ENCODE results near the gene ZBTB20. TPM values are rescaled to one million over a fixed set of nuclear protein-coding genes. Genes with fewer than 3 reads are reported as not detected.
A peak's percentile ranks its signal among the peaks of the same experiment; 100 is the strongest.

Gene ZBTB20
- total RNA-seq, 1 experiment from 2014 or later, result 3.7 TPM

DNA sequence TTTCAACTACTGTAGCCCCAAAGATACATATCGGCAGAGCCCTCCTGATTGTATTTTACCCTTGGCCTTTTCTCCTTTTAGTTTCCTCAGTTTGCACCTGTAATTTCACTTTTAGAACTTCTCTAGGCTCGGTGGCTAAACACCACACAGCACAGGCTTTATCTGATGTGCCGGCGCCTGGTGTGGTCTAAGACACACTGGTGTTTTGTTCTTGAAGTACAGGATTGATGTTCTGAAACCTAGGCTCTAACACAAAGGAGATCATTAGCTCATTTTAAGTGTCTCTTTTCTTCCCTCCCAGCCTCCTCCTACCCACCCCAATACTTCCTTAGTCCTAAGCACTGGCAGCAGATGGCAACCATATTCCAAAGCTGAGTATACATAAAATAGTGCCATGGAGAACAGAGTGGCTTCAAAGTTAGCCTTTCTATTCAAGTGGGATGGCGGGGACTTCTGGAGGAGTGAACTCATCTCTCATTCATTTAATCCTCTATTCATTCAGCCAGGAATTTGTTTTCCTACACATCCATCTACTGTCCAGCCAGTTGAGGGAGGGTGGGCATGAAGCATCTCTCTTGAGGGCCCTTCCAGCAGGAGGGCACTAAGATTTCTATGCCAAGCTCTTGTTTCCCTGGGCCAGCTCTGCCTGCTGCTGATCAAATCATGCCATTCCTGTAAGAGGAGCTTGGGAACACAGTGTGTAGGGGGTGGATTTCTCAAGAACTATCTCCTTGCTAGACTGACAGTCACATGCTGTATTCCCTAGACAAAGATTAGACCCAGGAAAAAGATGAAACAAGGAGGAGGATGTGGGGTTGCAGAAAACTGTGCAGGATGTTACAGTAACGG, 782.1 kb downstream of the ZBTB20 start:
- no TSS peak for BruUV-seq (replicated peaks)
- Histone ChIP-seq H3K9ac (ENCODE audit: low read length) (no peak overlapping the region), H3K4me3 (ENCODE audit: low read length) (no peak overlapping the region), H4K20me1 (ENCODE audit: low read length) (no peaks in the 10 kb centered on the region), H3K79me2 (ENCODE audit: low read length) (no peaks in the 10 kb centered on the region), H3K36me3 (ENCODE audit: low read depth, low read length) (no peaks in the 10 kb centered on the region), H3F3A (ENCODE audit: low read length, unreplicated experiment) (no peaks in the 10 kb centered on the region), H3K9me2 (replicated peaks; ENCODE audit: low read length) (no peaks in the 10 kb centered on the region), H3K9me3 (ENCODE audit: low read length) (no peaks in the 10 kb centered on the region), H3K4me1 (ENCODE audit: insufficient read depth, low read length) (no peaks in the 10 kb centered on the region), H3K4me2 (ENCODE audit: low read length) (no peak overlapping the region), H2AFZ (ENCODE audit: low read length) (no peak overlapping the region), H3K27me3 (ENCODE audit: low read length) (no peaks in the 10 kb centered on the region), H3K27ac (ENCODE audit: low read length) (no peak overlapping the region)
- TF ChIP-seq EZH2 (IDR thresholded peaks at IDR 0.05; ENCODE audit: low read length, unreplicated experiment), result no peak
- no peak for TF ChIP-seq EZH2phosphoT487 (IDR thresholded peaks at IDR 0.05; ENCODE audit: borderline replicate concordance, low read length)
- TF ChIP-seq CTCF (conservative IDR thresholded peaks at IDR 0.05; ENCODE audit: low read depth, low read length), result no peak
- POLR2A ChIA-PET (ENCODE audit: unreplicated experiment), result no interaction called here
- DNase-seq (no peak), ATAC-seq (no peak)
- intact Hi-C loops (cut with micrococcal nuclease), result loop anchor here (5.0 kb wide), 1 partner anchor 727 kb away; no protein-coding TSS in a partner anchor
- CTCF ChIA-PET, result no interaction called here

DNA sequence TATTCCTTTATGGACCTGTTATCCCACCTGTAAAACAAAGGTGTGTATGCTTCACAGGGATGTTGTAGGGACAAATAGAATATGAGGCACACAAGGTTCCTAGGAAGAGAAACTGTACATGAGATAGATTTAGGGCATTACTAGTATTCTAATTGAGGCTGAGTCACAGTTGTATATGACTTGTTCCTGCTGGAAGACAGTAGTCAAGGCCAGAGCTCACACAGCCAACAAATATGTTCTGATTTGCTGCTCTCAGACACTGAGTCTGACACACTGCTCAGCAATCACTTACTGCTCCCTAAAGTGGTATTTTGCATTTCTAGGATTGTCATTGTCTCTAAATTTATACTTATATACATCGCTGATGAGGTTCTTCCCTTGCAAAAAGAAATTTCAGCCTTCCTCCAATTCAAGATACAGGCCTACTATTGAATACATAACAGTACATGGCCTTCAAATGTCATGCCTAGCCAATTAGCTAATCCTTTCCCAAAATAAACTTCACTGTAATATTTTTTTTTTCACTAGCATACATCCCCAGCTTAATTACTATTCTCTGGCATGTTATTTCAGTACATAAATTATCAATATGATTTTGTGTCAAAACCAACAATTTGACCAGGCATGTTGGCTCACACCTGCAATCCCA, 783.4 kb downstream of the ZBTB20 start:
- POLR2A ChIA-PET (ENCODE audit: unreplicated experiment), result no interaction called here
- Histone ChIP-seq H3K27ac (ENCODE audit: low read length) (no peak overlapping the region), H3K79me2 (ENCODE audit: low read length) (no peaks in the 10 kb centered on the region), H3K9ac (ENCODE audit: low read length) (no peak overlapping the region), H3K36me3 (ENCODE audit: low read depth, low read length) (no peaks in the 10 kb centered on the region), H2AFZ (ENCODE audit: low read length) (no peak overlapping the region), H3K4me1 (ENCODE audit: insufficient read depth, low read length) (no peaks in the 10 kb centered on the region), H3K9me2 (replicated peaks; ENCODE audit: low read length) (no peaks in the 10 kb centered on the region), H3K4me3 (ENCODE audit: low read length) (no peak overlapping the region), H3K27me3 (ENCODE audit: low read length) (peaks cover 4% of the 10 kb centered on the region), H3K9me3 (ENCODE audit: low read length) (no peaks in the 10 kb centered on the region), H4K20me1 (ENCODE audit: low read length) (no peaks in the 10 kb centered on the region), H3F3A (ENCODE audit: low read length, unreplicated experiment) (no peaks in the 10 kb centered on the region), H3K4me2 (ENCODE audit: low read length) (no peak overlapping the region)
- intact Hi-C loops (cut with micrococcal nuclease), result loop anchor here (1.0 to 5.0 kb wide), 2 partner anchors 55 to 729 kb away; no protein-coding TSS in a partner anchor
- no peak for DNase-seq
- peak; percentile 65 for ATAC-seq
- CTCF ChIA-PET, result no interaction called here
- BruUV-seq (replicated peaks), result no TSS peak
- TF ChIP-seq CTCF (conservative IDR thresholded peaks at IDR 0.05; ENCODE audit: low read depth, low read length), result no peak
- no peak for TF ChIP-seq EZH2 (IDR thresholded peaks at IDR 0.05; ENCODE audit: low read length, unreplicated experiment)
- TF ChIP-seq EZH2phosphoT487 (IDR thresholded peaks at IDR 0.05; ENCODE audit: borderline replicate concordance, low read length), result no peak

Data from PC-3 (cell line).